SU-DHL-6 (cell line): ENCODE results near the gene GOLGA7B.
"Not testable (repeated sequence)": the region's sequence is repeated elsewhere in the genome, so short reads cannot be mapped to it uniquely, and the experiment has no call there.

Experiments used
- H2AFZ ChIP-seq: fragments of 200-600 bp; sonication (generic); 2 replicates; pipeline ENCODE4 v1.6.1; 2014; ENCODE audit warnings: low read depth, mild to moderate bottlenecking, moderate library complexity, mixed read lengths, antibody characterized with exemption, low read length; ENCODE audit not compliant: severe bottlenecking
- H3F3A ChIP-seq: fragments of 200-600 bp; shearing (Covaris generic); 2 replicates; pipeline ENCODE4 v1.6.0; 2016; ENCODE audit warnings: antibody characterized with exemption, mild to moderate bottlenecking; ENCODE audit not compliant: insufficient read depth
- H3K27ac ChIP-seq: fragments of 200-600 bp; sonication (generic); 2 replicates; pipeline ENCODE4 v1.5.1; 2016; ENCODE audit warnings: low read depth, mild to moderate bottlenecking, low read length, moderate library complexity, mixed read lengths
- H3K27me3 ChIP-seq: fragments of 200-600 bp; sonication (generic), shearing (Covaris generic); 2 replicates; pipeline ENCODE4 v1.6.0; 2014; ENCODE audit warnings: mild to moderate bottlenecking, low read length
- H3K36me3 ChIP-seq: fragments of 200-600 bp; sonication (generic); 2 replicates; pipeline ENCODE4 v1.6.1; 2014; ENCODE audit warnings: mild to moderate bottlenecking, low read length, mixed read lengths
- H3K4me2 ChIP-seq: fragments of 300-600, 200-600 bp; shearing (Covaris generic), sonication (generic); 2 replicates; pipeline ENCODE4 v1.6.0; 2014; ENCODE audit warnings: low read length, low read depth, mild to moderate bottlenecking; ENCODE audit not compliant: poor library complexity, severe bottlenecking
- H3K4me3 ChIP-seq: fragments of 200-600 bp; sonication (generic); 2 replicates; pipeline ENCODE4 v1.5.1; 2014; ENCODE audit warnings: antibody characterized with exemption, low read length, mild to moderate bottlenecking, mixed read lengths; ENCODE audit not compliant: insufficient read depth, poor library complexity, severe bottlenecking
- H3K79me2 ChIP-seq: fragments of 200-600 bp; sonication (generic); 2 replicates; pipeline ENCODE4 v1.6.1; 2014; ENCODE audit warnings: mild to moderate bottlenecking, low read length, moderate library complexity; ENCODE audit not compliant: insufficient read depth
- H3K9ac ChIP-seq: fragments of 200-600 bp; sonication (generic); 2 replicates; pipeline ENCODE4 v1.7.0; 2014; ENCODE audit warnings: mild to moderate bottlenecking, low read length
- H3K9me2 ChIP-seq: fragments of 200-600 bp; sonication (generic); replicated peaks from 2 replicates; pipeline ENCODE4 v1.6.1; 2014; ENCODE audit warnings: low read length; ENCODE audit not compliant: insufficient read depth
- H3K9me3 ChIP-seq: fragments of 200-600 bp; sonication (generic); 2 replicates; pipeline ENCODE4 v1.6.1; 2014; ENCODE audit warnings: low read length, mixed read lengths; ENCODE audit not compliant: insufficient read depth
- H4K20me1 ChIP-seq: fragments of 200-600 bp; sonication (generic); 2 replicates; pipeline ENCODE4 v1.6.1; 2014; ENCODE audit warnings: low read depth, mild to moderate bottlenecking, antibody characterized with exemption, low read length, moderate library complexity, mixed read lengths
- CTCF ChIP-seq: fragments of 200-600 bp; sonication (generic); IDR thresholded peaks from one replicate; pipeline ENCODE4 v1.5.1; 2017; ENCODE audit warnings: antibody characterized with exemption, mild to moderate bottlenecking, low read length, moderate library complexity; ENCODE audit not compliant: insufficient read depth, poor library complexity, severe bottlenecking
- EZH2phosphoT487 ChIP-seq: fragments of 200-600 bp; sonication (generic), shearing (Covaris generic); conservative IDR thresholded peaks from 2 replicates; pipeline ENCODE4 v1.6.1; 2018; ENCODE audit warnings: mild to moderate bottlenecking, antibody characterized with exemption, low read length, moderate library complexity, mixed read lengths

GOLGA7B gene

GRCh38 chr10:97830064-97830463 lies 19.6 kb upstream of the GOLGA7B start:
- H3K27ac ChIP-seq = no peak overlapping the region
- no peak overlapping the region for H2AFZ ChIP-seq
- no peaks in the 10 kb centered on the region for H3K27me3 ChIP-seq
- no peak overlapping the region for H3K4me2 ChIP-seq
- H3K9ac ChIP-seq = no peak overlapping the region
- no peaks in the 10 kb centered on the region for H3K9me2 ChIP-seq
- no peaks in the 10 kb centered on the region for H3K79me2 ChIP-seq
- H3K4me3 ChIP-seq = no peak overlapping the region
- no peaks in the 10 kb centered on the region for H3F3A ChIP-seq
- no peaks in the 10 kb centered on the region for H3K36me3 ChIP-seq
- H3K9me3 ChIP-seq = no peaks in the 10 kb centered on the region
- H4K20me1 ChIP-seq = no peaks in the 10 kb centered on the region
- no peak for TF ChIP-seq CTCF

- TF ChIP-seq CTCF (no peak), EZH2phosphoT487 (no peak)
- no peak overlapping the region for H2AFZ ChIP-seq
- no peak overlapping the region for H3K4me3 ChIP-seq
- no peak overlapping the region for H3K4me2 ChIP-seq
- H3K9me3 ChIP-seq = no peaks in the 10 kb centered on the region
- no peaks in the 10 kb centered on the region for H3K9me2 ChIP-seq
- H3F3A ChIP-seq = no peaks in the 10 kb centered on the region
- no peaks in the 10 kb centered on the region for H4K20me1 ChIP-seq
- H3K79me2 ChIP-seq = no peaks in the 10 kb centered on the region
- H3K36me3 ChIP-seq = no peaks in the 10 kb centered on the region
- no peaks in the 10 kb centered on the region for H3K27me3 ChIP-seq
- no peak overlapping the region for H3K9ac ChIP-seq
- no peak overlapping the region for H3K27ac ChIP-seq
Measured at GRCh38 chr10:97831259-97831658, 18.4 kb upstream of the GOLGA7B start.

- Histone ChIP-seq H3K9ac (no peak overlapping the region), H3K4me2 (no peak overlapping the region), H3K9me2 (no peaks in the 10 kb centered on the region), H3K9me3 (no peaks in the 10 kb centered on the region), H3K27ac (no peak overlapping the region), H2AFZ (no peak overlapping the region), H3K4me3 (no peak overlapping the region), H3K79me2 (no peaks in the 10 kb centered on the region), H3K36me3 (no peaks in the 10 kb centered on the region), H3F3A (no peaks in the 10 kb centered on the region), H4K20me1 (no peaks in the 10 kb centered on the region), H3K27me3 (no peaks in the 10 kb centered on the region)
- TF ChIP-seq EZH2phosphoT487 (no peak), CTCF (no peak)
Measured at GRCh38 chr10:97836446-97836845, 13.2 kb upstream of the GOLGA7B start.

GRCh38 chr10:97838091-97838490 lies 11.6 kb upstream of the GOLGA7B start:
- H3K27me3 ChIP-seq = no peaks in the 10 kb centered on the region
- no peak overlapping the region for H3K27ac ChIP-seq
- no peak overlapping the region for H3K4me3 ChIP-seq
- no peaks in the 10 kb centered on the region for H3K9me2 ChIP-seq
- H3K9me3 ChIP-seq = no peaks in the 10 kb centered on the region
- no peak overlapping the region for H2AFZ ChIP-seq
- H3K9ac ChIP-seq = no peak overlapping the region
- H4K20me1 ChIP-seq = no peaks in the 10 kb centered on the region
- TF ChIP-seq EZH2phosphoT487 (no peak), CTCF (no peak)
- no peak overlapping the region for H3K4me2 ChIP-seq
- H3K36me3 ChIP-seq = no peaks in the 10 kb centered on the region
- no peaks in the 10 kb centered on the region for H3K79me2 ChIP-seq
- no peaks in the 10 kb centered on the region for H3F3A ChIP-seq

- not testable (repeated sequence) for H3K9me3 ChIP-seq, H3K4me3 ChIP-seq, H3K9me2 ChIP-seq, H3K4me2 ChIP-seq, H3K27me3 ChIP-seq, H3K36me3 ChIP-seq, H2AFZ ChIP-seq, H4K20me1 ChIP-seq, H3K27ac ChIP-seq, H3K9ac ChIP-seq, H3K79me2 ChIP-seq, H3F3A ChIP-seq
Measured at GRCh38 chr10:97841166-97841565, 8.5 kb upstream of the GOLGA7B start.
